ENCODE data around the gene HSPH1. TPM values are rescaled to one million over a fixed set of nuclear protein-coding genes. Genes with fewer than 3 reads are reported as not detected.

The HSPH1 gene
- total and polyA plus RNA-seq, 8 donors = 11.1 to 37.0 (median 21.1) TPM

DNA sequence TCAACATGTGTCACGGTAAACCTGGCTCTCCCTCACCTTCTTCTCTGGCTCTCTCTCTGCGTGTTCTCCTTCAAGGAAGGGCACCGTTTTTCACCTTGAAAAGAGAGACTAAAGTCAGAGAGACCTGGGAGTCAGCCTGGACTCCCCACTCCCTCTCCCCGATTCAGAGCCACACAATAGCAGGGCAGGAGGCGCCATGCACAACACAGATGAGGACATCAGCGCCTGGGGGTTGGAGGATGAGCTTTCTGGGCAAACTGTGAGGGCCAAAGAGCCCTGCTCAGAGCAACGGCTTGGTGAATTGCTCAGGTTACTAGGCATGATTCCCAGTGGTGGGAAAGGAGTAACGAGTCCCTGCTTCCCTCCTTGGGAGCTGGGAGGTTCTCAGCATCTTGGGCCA, 32.3 kb downstream of the HSPH1 start:
- Histone ChIP-seq H3K36me3 (no peaks in the 10 kb centered on the region), H3K9me3 (no peaks in the 10 kb centered on the region), H3K4me1 (no peaks in the 10 kb centered on the region), H3K27me3 (no peaks in the 10 kb centered on the region), H3K4me3 (no peak overlapping the region), H3K27ac (no peak overlapping the region)
- TF ChIP-seq, protein P1, sequence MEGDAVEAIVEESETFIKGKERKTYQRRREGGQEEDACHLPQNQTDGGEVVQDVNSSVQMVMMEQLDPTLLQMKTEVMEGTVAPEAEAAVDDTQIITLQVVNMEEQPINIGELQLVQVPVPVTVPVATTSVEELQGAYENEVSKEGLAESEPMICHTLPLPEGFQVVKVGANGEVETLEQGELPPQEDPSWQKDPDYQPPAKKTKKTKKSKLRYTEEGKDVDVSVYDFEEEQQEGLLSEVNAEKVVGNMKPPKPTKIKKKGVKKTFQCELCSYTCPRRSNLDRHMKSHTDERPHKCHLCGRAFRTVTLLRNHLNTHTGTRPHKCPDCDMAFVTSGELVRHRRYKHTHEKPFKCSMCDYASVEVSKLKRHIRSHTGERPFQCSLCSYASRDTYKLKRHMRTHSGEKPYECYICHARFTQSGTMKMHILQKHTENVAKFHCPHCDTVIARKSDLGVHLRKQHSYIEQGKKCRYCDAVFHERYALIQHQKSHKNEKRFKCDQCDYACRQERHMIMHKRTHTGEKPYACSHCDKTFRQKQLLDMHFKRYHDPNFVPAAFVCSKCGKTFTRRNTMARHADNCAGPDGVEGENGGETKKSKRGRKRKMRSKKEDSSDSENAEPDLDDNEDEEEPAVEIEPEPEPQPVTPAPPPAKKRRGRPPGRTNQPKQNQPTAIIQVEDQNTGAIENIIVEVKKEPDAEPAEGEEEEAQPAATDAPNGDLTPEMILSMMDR (IDR thresholded peaks at IDR 0.05) = no peak
- intact Hi-C loops (cut with DNase I) = no loop called here
- DNase-seq (no peak), FAIRE-seq (no peak), ATAC-seq (no peak)
- WGBS, 2 donors = 48 to 54% methylated on average over 8 of the region's 8 CpGs

DNA sequence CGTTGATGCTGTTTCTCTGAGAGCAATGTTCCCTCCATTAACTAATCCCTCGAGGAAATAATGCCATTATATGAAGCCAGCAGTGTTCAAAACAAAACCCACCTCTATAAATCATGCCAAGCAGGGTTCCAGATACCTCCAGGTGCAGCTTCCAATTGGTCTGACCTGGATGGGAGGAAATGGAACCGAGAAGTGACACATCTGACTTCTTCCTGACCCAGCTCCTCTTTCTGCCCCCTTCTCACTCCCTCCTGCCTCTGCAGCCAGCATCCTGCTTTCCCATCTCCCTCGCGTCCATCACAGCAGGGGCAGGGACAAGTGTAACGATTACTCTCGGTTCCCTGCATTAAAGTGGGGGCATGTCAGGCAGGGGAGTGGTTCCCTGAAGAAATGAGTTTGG, 37.5 kb downstream of the HSPH1 start:
- no peak for FAIRE-seq
- TF ChIP-seq, protein P1 (IDR thresholded peaks at IDR 0.05) = no peak
- H3K4me1 ChIP-seq = no peaks in the 10 kb centered on the region
- intact Hi-C loops (cut with DNase I) = no loop called here
- no peaks in the 10 kb centered on the region for H3K9me3 ChIP-seq
- DNase-seq = no peak
- H3K4me3 ChIP-seq = no peak overlapping the region
- no peaks in the 10 kb centered on the region for H3K27me3 ChIP-seq
- H3K36me3 ChIP-seq = no peaks in the 10 kb centered on the region
- WGBS, 2 donors = 22 to 27% methylated on average over 7 of the region's 7 CpGs
- no peak overlapping the region for H3K27ac ChIP-seq
- ATAC-seq = no peak

DNA sequence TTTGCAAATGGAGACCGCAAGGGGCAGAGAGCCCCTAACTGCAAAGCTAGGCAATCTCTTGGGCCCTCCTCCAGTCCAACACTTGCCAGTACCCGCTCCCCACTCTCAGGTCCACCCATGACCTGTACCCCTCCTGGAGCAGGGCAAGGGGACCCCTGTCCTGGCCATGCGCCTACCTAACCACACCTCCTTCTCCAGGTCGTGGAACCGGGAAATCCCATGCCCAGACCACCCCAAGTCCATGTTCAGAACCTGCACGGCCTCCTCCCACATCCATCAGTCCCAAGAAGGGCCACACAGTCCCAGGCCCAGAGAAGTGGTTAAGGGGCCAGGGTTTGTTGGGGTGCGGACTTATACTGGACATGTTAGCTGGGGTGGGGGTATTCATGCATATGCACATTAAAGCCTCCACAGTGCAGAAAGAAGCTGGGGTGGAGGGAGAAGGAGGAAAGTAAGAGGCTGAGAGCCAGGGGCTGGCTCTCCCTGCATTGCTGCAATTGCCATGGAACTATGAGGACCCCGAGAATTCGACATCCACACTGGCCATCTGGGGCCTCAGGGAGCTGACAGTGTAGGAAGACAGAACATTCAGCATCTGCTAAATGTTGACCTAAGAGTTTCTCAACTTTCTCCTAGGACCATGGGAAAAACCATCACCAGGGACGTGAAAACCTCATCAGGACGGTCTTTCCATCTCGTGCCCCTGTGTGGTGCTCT, 39.0 kb downstream of the HSPH1 start:
- no peaks in the 10 kb centered on the region for H3K36me3 ChIP-seq
- TF ChIP-seq, protein P1 (IDR thresholded peaks at IDR 0.05) = no peak

DNA sequence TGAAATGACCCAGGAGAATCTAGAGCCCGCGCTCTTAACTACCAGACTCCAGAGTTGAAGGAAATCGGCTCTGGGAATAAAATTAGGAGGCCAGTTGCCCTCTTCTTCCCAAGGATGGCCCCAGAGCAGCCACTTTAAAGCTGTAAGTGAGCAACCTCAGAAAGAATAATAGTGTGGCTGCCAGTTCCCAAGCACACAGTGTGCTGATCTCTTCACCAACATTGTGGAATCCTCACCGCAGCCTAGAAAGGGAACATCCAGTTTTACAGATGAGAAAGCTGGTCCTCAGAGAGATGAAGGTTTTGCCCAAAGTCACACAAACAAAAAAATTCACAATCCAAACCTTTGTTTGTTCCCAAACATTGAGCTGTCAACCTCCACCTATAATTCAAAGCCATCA, 39.6 kb downstream of the HSPH1 start:
- H3K9me3 ChIP-seq = no peaks in the 10 kb centered on the region
- no peak overlapping the region for H3K4me3 ChIP-seq
- no peak for DNase-seq
- no peaks in the 10 kb centered on the region for H3K4me1 ChIP-seq
- no peak for ATAC-seq
- WGBS, 2 donors = 91 to 95% methylated on average over 4 of the region's 4 CpGs
- no peak for FAIRE-seq
- intact Hi-C loops (cut with DNase I) = no loop called here
- no peaks in the 10 kb centered on the region for H3K36me3 ChIP-seq
- TF ChIP-seq, protein P1 (IDR thresholded peaks at IDR 0.05) = no peak
- no peak overlapping the region for H3K27ac ChIP-seq
- H3K27me3 ChIP-seq = no peaks in the 10 kb centered on the region

More for the DNA sequence above, 39.0 kb downstream of the HSPH1 start:
- FAIRE-seq (no peak), DNase-seq (no peak), ATAC-seq (no peak)
- intact Hi-C loops (cut with DNase I) = no loop called here
- Histone ChIP-seq H3K9me3 (no peaks in the 10 kb centered on the region), H3K27me3 (no peaks in the 10 kb centered on the region), H3K4me3 (no peak overlapping the region), H3K27ac (no peak overlapping the region), H3K4me1 (no peaks in the 10 kb centered on the region)
- 76 to 80% methylated on average over 12 of the region's 12 CpGs for WGBS, 2 donors

DNA sequence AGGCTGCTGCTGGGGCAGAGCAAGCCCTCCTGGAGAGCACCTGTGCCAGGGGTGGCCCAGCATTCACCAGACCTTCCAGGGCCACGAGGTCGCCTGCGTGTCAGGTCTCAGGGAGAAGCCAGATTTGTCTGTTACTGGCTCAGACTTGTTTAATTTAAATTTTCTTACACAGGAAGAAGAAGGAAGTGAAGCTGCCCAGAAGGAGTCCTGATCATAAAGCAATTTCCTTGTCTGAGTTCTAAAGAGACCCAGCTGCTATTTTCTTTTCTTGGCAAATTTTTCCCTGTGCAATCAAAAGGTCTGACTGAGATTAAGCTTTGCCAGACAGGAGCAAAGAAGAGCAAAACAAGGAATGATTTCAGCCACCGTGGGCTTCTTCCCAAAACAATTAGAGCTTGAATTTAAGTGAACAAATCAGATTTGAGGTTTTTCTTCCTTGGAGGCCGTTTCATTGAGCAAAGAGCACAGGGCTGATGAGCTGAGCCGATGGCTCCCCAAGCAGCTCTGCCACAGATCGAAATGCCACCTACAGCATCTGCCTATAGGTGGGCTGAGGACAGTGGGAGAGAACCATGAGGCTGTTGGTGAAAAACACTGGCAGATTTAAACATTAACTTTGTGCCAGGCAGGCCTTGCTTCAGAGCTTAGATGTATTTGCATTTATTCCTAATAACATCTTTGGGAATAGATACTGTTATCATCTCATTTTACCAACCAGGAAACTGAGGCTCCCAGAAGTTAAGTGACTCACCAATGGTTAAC, 40.1 kb downstream of the HSPH1 start:
- 57 to 63% methylated on average over 7 of the region's 7 CpGs for WGBS, 2 donors
- Histone ChIP-seq H3K4me3 (no peak overlapping the region), H3K27me3 (no peaks in the 10 kb centered on the region), H3K27ac (no peak overlapping the region), H3K4me1 (no peaks in the 10 kb centered on the region), H3K36me3 (no peaks in the 10 kb centered on the region), H3K9me3 (no peaks in the 10 kb centered on the region)
- intact Hi-C loops (cut with DNase I) = no loop called here
- no peak for ATAC-seq
- TF ChIP-seq, protein P1 (IDR thresholded peaks at IDR 0.05) = no peak
- no peak for FAIRE-seq
- no peak for DNase-seq
